ENCODE results near the gene ZNHIT1.
"Not testable (repeated sequence)": the region's sequence is repeated elsewhere in the genome, so short reads cannot be mapped to it uniquely, and the experiment has no call there.

Gene ZNHIT1

GRCh38 chr7:101243646-101244374, 25.8 kb downstream of the ZNHIT1 start:
- DNase-seq = no peak

DNA sequence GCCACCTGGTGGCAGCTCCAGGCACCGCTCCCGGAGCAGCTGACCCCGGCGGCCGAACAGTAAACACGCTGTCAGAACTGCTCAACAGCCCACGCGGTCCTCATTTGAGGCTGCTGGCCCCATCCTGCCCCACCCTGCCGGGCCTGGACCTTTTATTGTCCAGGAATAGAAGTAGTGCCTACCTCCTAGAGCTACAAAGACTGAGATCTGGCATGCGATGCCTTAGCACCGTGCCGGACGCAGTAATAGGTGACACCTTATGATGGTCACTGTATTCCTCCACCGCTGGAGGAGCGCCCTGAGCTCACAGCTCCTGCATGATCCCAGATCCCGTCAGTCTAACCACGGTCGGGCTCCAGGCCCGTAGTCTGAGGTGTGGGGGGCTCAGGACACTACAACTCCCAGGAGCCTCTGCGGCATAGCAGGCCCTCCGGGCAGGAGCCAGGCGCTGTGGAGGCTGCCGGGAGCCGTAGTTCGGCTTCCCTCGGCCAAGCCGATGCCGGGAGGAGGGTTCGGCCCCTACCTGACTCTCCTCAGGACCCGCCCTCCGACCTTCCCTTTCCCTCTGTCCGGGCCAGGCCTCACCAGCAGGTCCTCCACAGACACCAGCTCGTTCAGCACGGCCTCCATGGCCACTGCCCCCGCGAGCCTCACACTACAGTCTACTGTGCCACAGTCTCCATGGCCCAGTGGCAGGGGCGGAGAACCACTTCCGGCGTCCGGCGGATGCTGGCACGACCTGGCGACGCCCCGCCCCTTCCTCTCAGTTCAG, 26.6 kb downstream of the ZNHIT1 start, which contains the start of gene FIS1:
TSS of gene FIS1 (minus strand) at position 707 of the 772 bp plus-strand sequence. CDS start at position 630, 77 bp downstream.
- DNase-seq = peak; percentile 98

GRCh38 chr7:101245147-101245668, 27.2 kb downstream of the ZNHIT1 start:
- no peak for DNase-seq

- DNase-seq = no peak
Measured at GRCh38 chr7:101248276-101248675, 30.3 kb downstream of the ZNHIT1 start.

DNA sequence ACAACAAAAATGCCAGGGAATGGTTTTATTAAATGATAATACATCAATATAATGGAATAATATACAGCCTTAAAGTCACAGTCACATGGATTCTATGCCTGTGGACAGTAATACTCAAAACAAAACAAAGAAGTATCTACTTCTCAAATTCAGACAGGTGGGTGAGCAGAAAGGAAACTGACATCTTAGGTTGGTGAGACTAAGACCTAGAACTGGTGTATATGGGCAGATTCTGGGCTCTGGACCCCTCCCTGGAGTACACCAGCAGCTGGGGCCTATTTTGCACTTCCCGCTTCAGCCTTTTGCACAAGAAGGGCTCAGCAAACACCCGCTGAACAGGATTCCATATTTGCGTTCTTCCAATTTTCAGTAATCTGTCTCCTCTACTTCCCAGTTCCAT, 32.4 kb downstream of the ZNHIT1 start:
- no peak for DNase-seq

DNA sequence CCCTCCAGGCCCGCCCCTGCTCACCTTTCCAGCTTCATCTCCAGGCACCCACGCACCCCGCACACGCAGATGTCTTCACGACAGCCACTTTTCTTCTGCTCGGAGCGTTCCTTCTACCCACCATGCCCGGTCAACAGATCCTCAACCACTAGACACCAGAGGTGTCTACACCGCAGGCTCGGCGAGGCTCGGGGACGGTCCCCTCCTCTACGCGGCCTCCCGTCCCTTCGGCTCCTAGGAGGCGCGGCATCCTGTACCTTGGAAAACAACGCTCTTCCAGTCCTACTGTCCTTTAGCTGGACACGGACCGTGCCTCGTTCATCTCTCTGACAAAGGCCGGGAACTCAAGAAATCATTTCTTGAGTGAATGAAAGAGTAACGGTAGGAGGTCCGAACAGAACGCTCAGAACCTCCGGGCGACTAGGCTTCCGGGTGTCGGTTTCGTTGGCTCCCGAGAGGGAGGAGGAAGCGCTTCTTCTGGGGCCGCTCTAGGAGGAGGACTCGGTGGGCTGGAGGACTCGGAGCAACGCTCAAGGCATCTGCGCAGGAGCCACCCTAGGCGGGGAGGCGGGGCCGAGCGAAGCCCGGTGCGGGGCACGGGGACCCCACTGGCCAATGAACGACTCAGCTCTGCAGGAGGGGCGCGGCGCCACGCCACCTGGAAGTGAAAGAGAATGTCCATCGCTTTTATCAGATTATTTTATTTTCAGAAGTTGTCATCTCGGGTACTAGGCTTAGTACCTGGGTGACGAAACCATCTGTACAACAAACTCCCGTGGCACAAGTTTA, 34.1 kb downstream of the ZNHIT1 start:
- DNase-seq = peak; percentile 99

DNA sequence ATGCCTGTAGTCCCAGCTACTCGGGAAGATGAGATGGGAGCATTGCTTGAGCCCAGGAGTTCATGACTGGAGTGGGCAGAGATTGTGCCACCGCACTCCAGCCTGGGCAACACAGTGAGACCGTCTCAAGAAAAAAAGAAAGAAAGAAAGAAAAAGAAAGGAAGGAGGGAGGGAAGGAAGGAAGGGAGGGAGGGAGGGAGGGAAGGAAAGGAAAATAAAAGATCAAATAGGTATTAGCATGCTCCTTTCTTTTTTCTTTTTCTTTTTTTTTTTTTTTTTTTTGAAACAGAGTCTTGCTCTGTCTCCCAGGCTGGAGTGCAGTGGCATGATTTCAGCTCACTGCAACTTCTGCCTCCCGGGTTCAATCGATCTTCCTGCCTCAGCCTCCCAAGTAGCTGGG, 35.2 kb downstream of the ZNHIT1 start:
- not testable (repeated sequence) for DNase-seq

DNA sequence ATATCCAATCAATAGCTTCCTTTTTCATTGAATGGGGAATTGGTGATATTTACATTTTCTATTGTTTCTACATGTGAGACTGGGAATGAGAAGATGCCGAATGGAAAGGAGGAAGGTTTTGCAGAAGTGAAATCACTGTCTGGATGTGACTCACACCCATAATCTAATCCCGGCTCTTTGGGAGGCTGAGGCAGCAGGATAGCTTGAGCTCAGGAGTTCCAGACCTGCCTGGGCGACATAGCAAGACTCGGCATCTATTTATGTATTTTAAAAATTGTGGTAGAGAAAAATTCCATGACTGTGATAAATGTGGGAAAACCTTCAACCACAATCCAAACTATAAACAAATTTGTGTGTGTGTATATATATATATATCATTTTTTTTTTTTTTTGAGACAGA, 37.8 kb downstream of the ZNHIT1 start:
- no peak for DNase-seq

DNA sequence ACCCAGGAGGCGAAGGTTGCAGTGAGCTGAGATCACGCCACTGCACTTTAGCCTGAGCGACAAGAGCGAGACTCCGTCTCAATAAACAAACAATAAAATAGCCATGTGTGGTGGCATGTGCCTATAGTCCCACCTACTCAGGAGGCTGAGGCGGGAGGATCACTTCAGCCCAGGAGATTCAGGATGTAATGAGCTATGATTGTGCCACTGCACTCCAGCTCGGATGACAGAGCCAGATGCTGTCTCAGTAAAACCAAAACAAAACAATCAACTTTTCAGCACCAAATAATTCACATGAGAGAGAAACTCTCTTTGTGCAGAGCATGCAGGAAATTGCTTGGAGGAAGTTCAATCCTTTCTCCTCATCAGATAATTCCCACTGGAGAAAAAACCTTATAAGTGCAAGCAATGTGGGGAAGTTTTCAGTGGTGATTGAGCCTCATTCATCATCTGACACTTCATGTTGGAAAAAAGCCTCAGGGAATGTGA, 40.3 kb downstream of the ZNHIT1 start:
- DNase-seq = no peak

DNA sequence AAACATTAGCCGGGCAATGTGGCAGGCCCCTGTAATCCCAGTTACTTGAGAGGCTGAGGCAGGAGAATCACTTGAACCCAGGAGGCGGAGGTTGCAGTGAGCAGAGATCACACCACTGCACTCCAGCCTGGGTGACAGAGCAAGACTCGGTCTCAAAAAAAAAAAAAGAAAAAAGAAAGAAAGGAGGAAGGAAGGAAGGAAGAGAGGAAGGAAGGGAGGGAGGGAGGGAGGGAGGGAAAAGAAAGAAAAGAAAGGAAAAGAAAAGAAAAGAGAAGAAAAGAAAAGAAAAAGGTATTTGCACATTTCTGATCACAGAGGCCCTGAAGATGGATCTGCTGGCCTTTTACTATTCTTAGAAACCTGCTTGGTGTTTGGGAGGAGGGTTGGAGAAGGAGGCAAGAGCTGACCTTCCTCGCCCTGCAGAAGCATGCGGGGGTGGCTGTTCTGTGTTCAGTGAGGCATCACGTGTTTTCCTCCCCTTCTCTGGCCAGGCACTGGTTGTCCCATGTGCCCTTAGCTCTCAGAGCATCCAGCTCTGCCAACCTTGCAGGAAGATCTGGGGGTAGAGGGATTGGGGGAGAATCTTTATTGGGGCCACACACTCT, 46.2 kb downstream of the ZNHIT1 start:
- DNase-seq = not testable (repeated sequence)

GRCh38 chr7:101265622-101266516, 47.9 kb downstream of the ZNHIT1 start:
- no peak for DNase-seq

- no peak for DNase-seq
Measured at GRCh38 chr7:101269664-101270063, 51.7 kb downstream of the ZNHIT1 start.

DNA sequence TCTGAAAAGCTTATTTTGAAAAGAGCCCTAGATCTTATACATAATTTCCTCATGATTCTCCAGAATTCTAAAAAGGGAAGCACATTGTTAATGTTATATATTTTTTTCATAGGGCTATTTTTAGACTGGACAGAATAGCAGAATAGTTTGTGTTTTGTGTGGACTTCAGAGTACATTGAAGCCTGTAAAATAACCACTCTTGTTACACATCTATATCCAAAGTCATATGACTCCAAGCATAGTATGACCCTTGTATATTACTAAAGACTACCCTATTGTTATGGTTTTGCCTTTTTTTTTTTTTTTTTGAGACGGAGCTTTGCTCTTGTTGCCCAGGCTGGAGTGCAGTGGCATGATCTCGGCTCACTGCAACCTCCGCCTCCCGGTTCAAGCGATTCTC, 53.1 kb downstream of the ZNHIT1 start:
- no peak for DNase-seq

- no peak for DNase-seq
Measured at GRCh38 chr7:101273206-101273605, 55.2 kb downstream of the ZNHIT1 start.

All from activated CD8-positive, alpha-beta memory T cell treated with anti-CD3 and anti-CD28 coated beads for 24 hours (primary cell).